Stimulated activated CD8-positive, alpha-beta memory T cell treated with anti-CD3 and anti-CD28 coated beads, Interleukin-4, amount 100 ng/mL, for 24 hours (primary cell): ENCODE results near the gene PLEKHG1.

Experiments
- DNase-seq: peaks from one replicate; pipeline ENCODE4 v3.0.0-alpha.2; 2020; ENCODE audit warnings: low read depth

PLEKHG1 gene

GRCh38 chr6:150620244-150620643, 20.6 kb downstream of the PLEKHG1 start:
- no peak for DNase-seq

- DNase-seq, result no peak
These were observed 21.1 kb downstream of the PLEKHG1 start for GRCh38 chr6:150620763-150621162.

- no peak for DNase-seq
These were observed 22.8 kb downstream of the PLEKHG1 start for GRCh38 chr6:150622476-150622875.

GRCh38 chr6:150622941-150623874, 23.5 kb downstream of the PLEKHG1 start:
- DNase-seq, result no peak

DNA sequence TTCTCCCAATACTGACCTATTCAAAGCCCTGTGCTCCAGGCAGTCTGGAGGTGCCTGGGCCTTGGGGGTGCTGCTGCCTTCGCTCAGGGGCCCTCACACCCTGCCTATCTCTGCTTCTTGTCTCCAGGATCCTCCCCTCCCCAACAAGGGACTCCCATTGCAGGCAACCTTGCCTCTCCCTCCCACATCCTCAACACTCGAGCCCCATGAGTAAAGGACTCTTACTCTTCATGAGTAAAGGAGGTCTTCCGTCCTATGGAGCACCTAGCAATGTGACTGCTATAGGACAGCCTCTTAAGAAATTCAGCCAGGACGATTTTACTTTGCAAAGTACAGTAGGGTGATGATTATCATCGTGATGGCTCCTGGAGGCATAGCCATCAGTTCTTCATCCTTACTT, 24.5 kb downstream of the PLEKHG1 start:
- no peak for DNase-seq

- no peak for DNase-seq
These were observed 26.2 kb downstream of the PLEKHG1 start for GRCh38 chr6:150625927-150626326.

GRCh38 chr6:150627154-150627553, 27.5 kb downstream of the PLEKHG1 start:
- no peak for DNase-seq

DNA sequence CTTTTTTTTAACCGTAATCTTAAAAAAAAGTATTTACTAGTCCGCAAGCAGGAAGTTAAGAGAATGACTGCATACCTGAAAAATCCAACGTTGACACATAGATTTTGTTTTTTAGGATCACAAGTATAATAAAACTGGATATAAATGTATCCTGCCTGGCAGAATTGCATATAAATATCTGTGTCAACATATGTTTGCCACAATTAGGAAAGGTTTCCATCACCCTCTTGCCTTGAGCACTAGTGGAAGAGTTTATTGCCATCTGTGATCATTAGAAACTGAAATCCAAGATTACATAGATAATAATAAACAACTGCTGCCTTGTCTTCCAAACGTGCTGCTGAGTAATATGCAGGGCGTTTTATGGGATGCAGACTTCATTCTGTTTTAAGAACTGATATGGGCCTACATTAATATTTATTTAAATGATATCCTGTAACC, 27.9 kb downstream of the PLEKHG1 start:
- no peak for DNase-seq

DNA sequence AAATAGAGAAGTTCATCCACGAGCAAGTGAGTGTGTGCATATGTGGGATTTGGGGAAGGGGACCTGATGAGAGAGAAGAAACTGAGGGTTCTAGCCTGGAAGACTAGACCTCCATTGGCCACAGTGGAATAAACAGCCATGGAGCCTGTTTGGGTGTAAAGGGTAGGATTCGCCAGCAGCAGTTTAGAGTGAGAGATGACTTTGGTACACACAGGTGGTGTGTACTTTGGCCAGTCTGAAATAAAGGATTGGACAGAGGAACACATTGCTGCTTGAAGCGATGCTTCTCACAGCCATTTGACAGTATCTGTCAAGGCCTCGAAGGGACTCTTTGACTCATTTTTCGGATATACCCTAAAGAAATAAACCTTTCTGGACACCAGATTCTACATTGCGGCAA, 29.2 kb downstream of the PLEKHG1 start:
- no peak for DNase-seq

DNA sequence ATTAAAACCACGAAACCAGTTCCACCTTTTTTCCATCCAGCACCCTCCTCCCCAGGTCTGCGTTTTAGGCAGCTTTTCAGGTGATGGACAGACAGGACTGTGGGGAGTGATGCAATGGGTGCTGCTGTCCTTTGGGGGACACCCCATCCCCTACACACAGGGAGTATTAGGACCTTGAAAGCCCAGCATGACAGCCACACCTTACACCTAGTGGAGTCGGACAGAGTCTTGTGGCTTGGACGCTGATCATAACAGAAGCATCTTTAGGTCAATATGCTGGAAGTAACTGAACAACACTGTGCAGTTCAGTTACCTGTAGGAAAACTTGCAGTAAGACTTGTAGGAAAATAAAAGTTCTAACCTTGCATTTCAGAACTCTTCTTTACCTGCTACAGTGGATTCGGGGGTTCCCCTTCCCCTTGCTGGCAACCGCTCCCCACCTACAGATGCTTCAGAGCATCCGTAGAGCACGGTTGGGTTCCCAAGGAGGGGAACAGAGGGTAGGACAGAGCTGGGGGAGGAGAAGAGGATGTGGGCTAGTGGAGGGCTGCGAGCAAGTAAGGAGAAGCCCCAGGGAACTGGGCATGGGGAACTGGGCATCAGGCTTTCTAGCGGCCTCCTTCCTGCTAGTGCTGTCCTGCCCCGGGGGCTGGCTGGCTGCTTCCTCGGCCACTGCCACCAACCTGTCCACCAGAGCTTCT, 31.7 kb downstream of the PLEKHG1 start:
- DNase-seq, result no peak

DNA sequence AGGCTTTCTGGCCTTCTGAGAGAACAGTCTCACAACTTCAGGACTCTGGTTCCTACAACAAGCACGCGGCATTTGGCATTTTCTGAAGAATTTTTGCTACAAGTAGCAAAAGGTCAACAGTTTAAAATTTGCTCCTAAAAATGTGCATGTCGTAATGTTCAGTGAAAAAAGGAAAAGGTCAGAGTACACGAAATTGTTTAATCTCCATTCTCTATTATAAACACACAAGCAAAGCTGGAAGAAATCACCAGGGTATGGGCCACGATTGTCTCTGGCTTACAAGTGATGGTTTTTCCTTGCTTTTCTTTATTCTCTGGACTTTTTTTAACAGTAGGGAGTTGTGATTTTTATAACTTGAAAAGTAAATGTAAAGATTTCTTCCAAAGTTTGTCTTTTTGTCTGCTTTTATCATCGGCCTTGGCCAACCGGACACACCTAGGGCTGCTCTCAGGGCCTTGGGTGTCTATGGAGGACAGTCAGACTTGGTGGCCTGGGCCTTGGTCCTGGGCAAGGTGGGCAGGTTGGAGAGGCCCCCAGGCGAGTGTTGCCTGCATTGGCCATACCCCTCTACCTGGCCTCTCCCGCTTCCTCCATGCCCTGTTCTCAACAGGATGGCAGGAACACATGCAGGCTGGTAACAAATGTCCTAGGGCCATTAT, 32.4 kb downstream of the PLEKHG1 start:
- no peak for DNase-seq

- no peak for DNase-seq
These were observed 33.2 kb downstream of the PLEKHG1 start for GRCh38 chr6:150632785-150633485.

DNA sequence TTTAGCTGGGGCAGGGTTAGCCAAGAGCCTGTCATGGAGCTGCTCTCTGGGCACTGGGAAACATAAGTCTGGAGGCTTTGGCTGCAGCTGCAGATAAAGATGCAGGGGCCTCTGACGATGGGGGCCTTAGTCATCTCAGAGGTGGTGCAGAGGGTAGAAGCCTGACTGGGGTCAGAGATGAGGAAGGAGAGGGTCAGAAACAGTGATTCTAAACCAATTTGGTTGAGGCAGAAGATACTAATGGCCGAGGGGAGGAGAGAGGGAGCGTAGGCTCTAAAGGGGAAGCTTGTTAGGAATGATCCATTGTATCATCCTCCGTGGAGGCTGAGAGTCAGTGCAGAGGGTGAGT, 33.8 kb downstream of the PLEKHG1 start:
- DNase-seq, result no peak

- no peak for DNase-seq
These were observed 34.7 kb downstream of the PLEKHG1 start for GRCh38 chr6:150634176-150634963.

DNA sequence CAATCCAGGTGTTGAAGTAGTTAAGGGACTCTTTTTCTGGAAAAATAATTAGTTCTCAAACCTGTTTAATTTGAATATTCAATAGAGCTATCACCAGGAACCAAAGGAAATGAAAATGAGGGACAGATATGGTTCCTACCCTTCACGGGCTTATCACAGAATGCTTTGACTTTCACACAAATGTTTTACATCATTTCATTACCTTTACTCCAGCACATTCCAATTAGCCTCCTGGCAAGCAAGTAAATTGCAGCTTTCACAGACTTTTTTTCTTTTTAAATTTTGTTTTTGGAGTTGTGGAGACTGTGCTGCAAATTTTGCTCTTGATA, 35.2 kb downstream of the PLEKHG1 start:
- no peak for DNase-seq

DNA sequence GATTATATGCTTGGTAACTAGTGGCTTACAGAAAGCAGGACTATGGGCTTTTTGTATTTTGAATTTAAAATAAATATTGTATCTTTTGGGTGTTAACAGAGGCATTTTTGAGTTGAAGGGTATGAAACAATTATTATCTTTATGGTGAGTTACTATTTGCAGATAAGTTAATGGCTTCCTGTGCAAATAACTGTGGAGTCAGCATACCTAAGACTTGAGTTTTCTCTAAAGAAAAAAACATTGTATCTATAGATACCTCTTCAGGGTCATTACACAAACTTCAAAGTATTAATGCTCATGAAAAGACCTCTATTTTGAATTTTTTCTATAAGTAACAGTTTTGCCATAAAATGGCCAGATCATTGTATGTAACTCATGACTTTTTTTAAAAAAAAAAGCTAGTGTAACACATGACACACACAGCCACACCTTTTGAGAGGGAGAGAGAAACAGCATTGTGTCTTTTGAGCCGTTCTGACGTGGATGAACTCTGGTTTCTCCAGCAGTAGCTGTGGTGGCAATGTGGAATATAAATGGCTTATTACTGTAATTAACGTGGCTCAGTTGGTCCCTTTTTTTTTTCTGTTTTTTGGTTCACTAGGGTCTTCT, 36.3 kb downstream of the PLEKHG1 start:
- no peak for DNase-seq

- no peak for DNase-seq
These were observed 37.1 kb downstream of the PLEKHG1 start for GRCh38 chr6:150636808-150637207.

GRCh38 chr6:150637266-150637665, 37.6 kb downstream of the PLEKHG1 start:
- DNase-seq, result no peak

- no peak for DNase-seq
These were observed 38.6 kb downstream of the PLEKHG1 start for GRCh38 chr6:150638267-150638666.

- DNase-seq, result no peak
These were observed 39.1 kb downstream of the PLEKHG1 start for GRCh38 chr6:150638765-150639164.

DNA sequence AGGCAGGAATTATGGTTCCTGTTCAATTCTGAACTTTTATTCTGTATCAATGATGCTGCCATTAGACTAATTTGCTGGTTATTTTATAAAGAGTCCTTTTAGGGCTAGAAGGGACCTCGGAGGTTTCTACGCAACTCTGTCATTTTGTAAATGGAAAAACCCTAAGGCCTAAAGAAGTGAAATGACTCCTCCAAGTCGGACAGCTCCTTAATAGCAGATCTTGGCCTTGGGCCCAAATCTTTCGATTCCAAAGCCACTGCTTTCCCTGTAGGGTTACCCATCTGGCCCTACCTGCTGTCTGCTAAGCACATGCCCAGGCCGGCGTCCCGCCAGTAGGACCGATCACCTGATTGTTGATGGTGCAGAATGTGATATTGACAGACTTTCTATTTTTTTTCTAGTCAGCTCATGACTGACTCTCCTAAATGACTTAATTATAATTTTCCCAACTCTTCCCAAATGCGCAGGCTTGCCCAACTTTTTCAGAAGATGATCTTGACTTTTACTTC, 40.2 kb downstream of the PLEKHG1 start:
- DNase-seq, result no peak
